CD14-positive monocyte (primary cell): ENCODE data around the gene CYP2R1. TPM values are rescaled to one million over a fixed set of nuclear protein-coding genes. Genes with fewer than 3 reads are reported as not detected.

Source experiments
- DNase-seq, 3 donors: peaks; one replicate each; pipeline ENCODE4 v3.0.0-alpha.2; 2011 to 2022
- H2AFZ ChIP-seq: 2 replicates; pipeline ENCODE4 v1.6.0; 2012; ENCODE audit warnings: mild to moderate bottlenecking, low read depth, low read length, inconsistent platforms; ENCODE audit not compliant: insufficient read depth, poor library complexity, severe bottlenecking
- H3K27ac ChIP-seq, 2 donors: 1 replicate in 1 of 2; 2 replicates in 1 of 2; pipeline ENCODE4 v1.5.1; 2012 to 2013; ENCODE audit warnings: low read length in 2 of 2, control low read depth in 1 of 2, inconsistent platforms in 1 of 2, low read depth in 1 of 2, mild to moderate bottlenecking in 1 of 2
- H3K27me3 ChIP-seq, 2 donors: one replicate each; pipeline versions ENCODE4 v1.6.0 to v1.6.1; 2011 to 2013; ENCODE audit warnings: low read length in 2 of 2; ENCODE audit not compliant: control insufficient read depth in 2 of 2, insufficient read depth in 2 of 2
- H3K36me3 ChIP-seq, 2 donors: replicated peaks in 1 of 2; 1 replicate in 1 of 2; 2 replicates in 1 of 2; pipeline versions ENCODE4 v1.5.1 to v1.6.1; 2012 to 2013; ENCODE audit warnings: low read length in 2 of 2, control low read depth in 1 of 2, inconsistent platforms in 1 of 2, mild to moderate bottlenecking in 1 of 2; ENCODE audit not compliant: insufficient read depth in 2 of 2, control insufficient read depth in 1 of 2
- H3K4me1 ChIP-seq, 2 donors: 1 replicate in 1 of 2; 2 replicates in 1 of 2; pipeline versions ENCODE4 v1.5.1 to v1.6.1; 2012 to 2013; ENCODE audit warnings: low read length in 2 of 2, control low read depth in 1 of 2, inconsistent platforms in 1 of 2, mild to moderate bottlenecking in 1 of 2, moderate library complexity in 1 of 2; ENCODE audit not compliant: insufficient read depth in 2 of 2, control insufficient read depth in 1 of 2
- H3K4me2 ChIP-seq: replicated peaks from 2 replicates; pipeline ENCODE3; 2012; ENCODE audit warnings: low read length, moderate library complexity, mild to moderate bottlenecking; ENCODE audit not compliant: poor library complexity, severe bottlenecking; ENCODE audit errors: extremely low read depth
- H3K4me3 ChIP-seq, 3 experiments: fragments of 200-600 bp in 1 of 3; sonication (generic) in 1 of 3; replicated peaks in 1 of 3; 1 replicate in 2 of 3; 2 replicates in 1 of 3; pipeline ENCODE4 v1.5.1; 2011 to 2013; ENCODE audit warnings: low read length in 3 of 3, mild to moderate bottlenecking in 3 of 3, control low read depth in 2 of 3, low read depth in 2 of 3, inconsistent platforms in 1 of 3, moderate library complexity in 1 of 3
- H3K79me2 ChIP-seq: 2 replicates; pipeline ENCODE4 v1.6.0; 2012; ENCODE audit warnings: mild to moderate bottlenecking, control low read depth, inconsistent platforms, low read length, moderate library complexity; ENCODE audit not compliant: insufficient read depth
- H3K9ac ChIP-seq: 2 replicates; pipeline ENCODE4 v1.6.0; 2017; ENCODE audit warnings: low read length, mild to moderate bottlenecking; ENCODE audit not compliant: insufficient read depth, poor library complexity, severe bottlenecking
- H3K9me3 ChIP-seq, 2 donors: replicated peaks in 1 of 2; 1 replicate in 1 of 2; 2 replicates in 1 of 2; pipeline versions ENCODE4 v1.5.1 to v1.6.1; 2012 to 2013; ENCODE audit warnings: low read length in 2 of 2, control low read depth in 1 of 2; ENCODE audit not compliant: control insufficient read depth in 1 of 2, insufficient read depth in 1 of 2
- H4K20me1 ChIP-seq: 2 replicates; pipeline ENCODE4 v1.6.0; 2012; ENCODE audit warnings: mild to moderate bottlenecking, low read length, control low read depth, moderate library complexity; ENCODE audit not compliant: insufficient read depth
- H3K27ac Mint-ChIP-seq, 7 donors: one replicate each; pipeline ENCODE4 v1.8.0; 2020; ENCODE audit warnings: mild to moderate bottlenecking in 7 of 7, mixed read lengths in 7 of 7, moderate library complexity in 6 of 7, inconsistent platforms in 2 of 7
- H3K27me3 Mint-ChIP-seq, 3 donors: one replicate each; pipeline ENCODE4 v1.8.0; 2021 to 2022; ENCODE audit warnings: low read depth in 3 of 3, mild to moderate bottlenecking in 3 of 3, mixed read lengths in 3 of 3, moderate library complexity in 3 of 3, inconsistent platforms in 1 of 3
- H3K36me3 Mint-ChIP-seq, 2 donors: one replicate each; pipeline ENCODE4 v1.8.0; 2020; ENCODE audit warnings: mixed read lengths in 2 of 2, inconsistent platforms in 1 of 2, mild to moderate bottlenecking in 1 of 2
- H3K4me1 Mint-ChIP-seq: one replicate; pipeline ENCODE4 v1.8.0; 2020; ENCODE audit warnings: mild to moderate bottlenecking, mixed read lengths
- H3K4me3 Mint-ChIP-seq, 2 donors: one replicate each; pipeline ENCODE4 v1.8.0; 2020; ENCODE audit warnings: mild to moderate bottlenecking in 2 of 2, mixed read lengths in 2 of 2, moderate library complexity in 1 of 2
- H3K9me3 Mint-ChIP-seq, 7 donors: one replicate each; pipeline ENCODE4 v1.8.0; 2020 to 2022; ENCODE audit warnings: mixed read lengths in 7 of 7, mild to moderate bottlenecking in 6 of 7, moderate library complexity in 6 of 7, inconsistent platforms in 2 of 7
- CTCF ChIP-seq: fragments of 200-600 bp; IDR thresholded peaks from one replicate; pipeline ENCODE4 v1.8.0; 2022; ENCODE audit warnings: antibody characterized with exemption, mild to moderate bottlenecking
- WGBS: methylation state at CpG from one replicate; pipeline ENCODE4 v1.1.5; 2013; ENCODE audit warnings: missing lambda C conversion rate; ENCODE audit not compliant: insufficient coverage; 5-methylcytosine and 5-hydroxymethylcytosine counted together
- intact Hi-C, 2 donors: fragments of 100-400 bp; cut with micrococcal nuclease; formaldehyde crosslinking; loops; one replicate each; pipeline versions ENCODE4 v1.15.0 to v1.15.1; 2023
- polyA plus RNA-seq, 3 donors: library from polyadenylated mRNA; depleted of rRNA in 1 of 3; unstranded in 2 of 3; stranded (reverse) in 1 of 3; fragments of 300-500 nt in 2 of 3; fragments of >200 nt in 1 of 3; fragmentation: Illumina TruSeq in 2 of 3; gene quantifications; 1 replicate in 2 of 3; 2 replicates in 1 of 3; pipeline ENCODE4 v1.2.3, GENCODE V29; 2012 to 2021

CYP2R1 gene
- polyA plus RNA-seq, 3 donors: 5.4 to 8.3 (median 7.0) TPM

GRCh38 chr11:14852571-14853177 is 39.4 kb downstream of the CYP2R1 start:
- Histone ChIP-seq H3K4me3 (no peak overlapping the region), H3K36me3 (peaks cover 0 to 5% of the 10 kb centered on the region in 2 donors), H3K27me3 (no peaks in the 10 kb centered on the region), H2AFZ (no peak overlapping the region), H3K9me3 (no peaks in the 10 kb centered on the region), H4K20me1 (no peaks in the 10 kb centered on the region), H3K4me2 (no peak overlapping the region), H3K79me2 (no peaks in the 10 kb centered on the region), H3K4me1 (no peaks in the 10 kb centered on the region), H3K27ac (no peak overlapping the region), H3K9ac (no peak overlapping the region)
- DNase-seq: no peak
- intact Hi-C loops: no loop called here
- Mint-ChIP-seq H3K4me1 (no peaks in the 10 kb centered on the region), H3K36me3 (peaks cover 20 to 32% of the 10 kb centered on the region in 2 donors), H3K9me3 (peaks cover 0 to 2% (median 0%) of the 10 kb centered on the region in 7 donors), H3K27me3 (no peaks in the 10 kb centered on the region), H3K4me3 (no peak overlapping the region), H3K27ac (no peak overlapping the region)
- no peak for TF ChIP-seq CTCF
- 100% methylated on average over 1 of the region's 4 CpGs for WGBS

GRCh38 chr11:14842002-14842401 is 50.0 kb downstream of the CYP2R1 start:
- intact Hi-C loops: no loop called here
- H3K4me1 ChIP-seq: no peaks in the 10 kb centered on the region
- peaks cover 0 to 6% of the 10 kb centered on the region in 2 donors for H3K9me3 ChIP-seq
- H3K4me3 ChIP-seq: no peak overlapping the region
- H3K27ac ChIP-seq: no peak overlapping the region
- no peaks in the 10 kb centered on the region for H3K79me2 ChIP-seq
- no peak overlapping the region for H3K9ac ChIP-seq
- Mint-ChIP-seq H3K27me3 (no peaks in the 10 kb centered on the region), H3K27ac (no peak overlapping the region), H3K36me3 (peaks cover 31 to 58% of the 10 kb centered on the region in 2 donors), H3K4me3 (no peak overlapping the region), H3K4me1 (no peaks in the 10 kb centered on the region), H3K9me3 (peaks cover 8 to 14% (median 12%) of the 10 kb centered on the region in 7 donors)
- no peaks in the 10 kb centered on the region for H4K20me1 ChIP-seq
- no peak overlapping the region for H2AFZ ChIP-seq
- DNase-seq: no peak
- peaks cover 3 to 44% of the 10 kb centered on the region in 2 donors for H3K36me3 ChIP-seq
- no peak for TF ChIP-seq CTCF
- WGBS: no CpG with 5 or more reads among the region's 3 CpGs
- H3K4me2 ChIP-seq: no peak overlapping the region
- H3K27me3 ChIP-seq: no peaks in the 10 kb centered on the region
